HEK293 (cell line): ENCODE measurements around the gene STAT2.

ENCODE experiments used
- CTCF ChIA-PET: fragments of 350-600 bp; formaldehyde crosslinking; extraction: SDS; loops from one replicate; lab custom pipeline; 2021; ENCODE audit warnings: antibody characterized with exemption; lab: Yijun Ruan, JAX
- POLR2A ChIA-PET: fragments of 300-600 bp; formaldehyde crosslinking; extraction: SDS; loops from one replicate; lab custom pipeline; 2020; ENCODE audit warnings: antibody characterized with exemption, inconsistent platforms; lab: Yijun Ruan, JAX
- H3K27ac ChIP-seq: fragments of 200-500 bp; sonication (Bioruptor generic); 2 replicates; pipeline ENCODE4 v1.5.1; 2014; ENCODE audit warnings: low read depth, low read length, control low read depth, inconsistent platforms; ENCODE audit errors: extremely low read depth
- H3K36me3 ChIP-seq, 2 experiments: fragments of 200-500 bp in 1 of 2; sonication (Bioruptor generic) in 1 of 2; 1 replicate in 1 of 2; 2 replicates in 1 of 2; pipeline ENCODE4 v1.5.1; 2014 to 2017; ENCODE audit warnings: inconsistent platforms in 2 of 2, low read length in 2 of 2; ENCODE audit not compliant: control insufficient read depth in 2 of 2, insufficient read depth in 1 of 2
- H3K4me1 ChIP-seq: fragments of 200-500 bp; sonication (Bioruptor generic); 2 replicates; pipeline ENCODE4 v1.5.1; 2014; ENCODE audit warnings: mild to moderate bottlenecking, low read length, inconsistent platforms; ENCODE audit not compliant: control insufficient read depth, insufficient read depth
- H3K4me3 ChIP-seq: 2 replicates; pipeline ENCODE4 v1.5.1; 2011; ENCODE audit warnings: low read depth, mild to moderate bottlenecking, control low read depth, low read length, moderate library complexity
- H3K9me3 ChIP-seq: fragments of 200-500 bp; sonication (Bioruptor generic); 2 replicates; pipeline ENCODE4 v1.5.1; 2014; ENCODE audit warnings: low read depth, low read length, inconsistent platforms; ENCODE audit not compliant: control insufficient read depth, insufficient read depth
- FEZF1 ChIP-seq: fragments of 450-650 bp; formaldehyde crosslinking; IDR thresholded peaks from 2 replicates; pipeline ENCODE4 v1.5.1; 2016; ENCODE audit warnings: missing biosample characterization, missing genetic modification characterization
- IKZF3 ChIP-seq: fragments of 450-650 bp; IDR thresholded peaks from 2 replicates; pipeline ENCODE4 v1.5.0; 2018; ENCODE audit warnings: missing biosample characterization, mild to moderate bottlenecking, missing genetic modification characterization, moderate library complexity
- KLF10 ChIP-seq: fragments of 450-650 bp; IDR thresholded peaks from 2 replicates; pipeline ENCODE4 v1.5.1; 2018; ENCODE audit warnings: missing biosample characterization, mild to moderate bottlenecking, missing genetic modification characterization
- SCRT2 ChIP-seq: fragments of 450-650 bp; formaldehyde crosslinking; IDR thresholded peaks from 2 replicates; pipeline ENCODE4 v1.5.1; 2016; ENCODE audit warnings: missing biosample characterization, missing genetic modification characterization
- ZFHX2 ChIP-seq: fragments of 450-650 bp; formaldehyde crosslinking; conservative IDR thresholded peaks from 2 replicates; pipeline ENCODE4 v1.5.1; 2016; ENCODE audit warnings: missing biosample characterization, missing genetic modification characterization
- ZNF114 ChIP-seq: fragments of 450-650 bp; formaldehyde crosslinking; IDR thresholded peaks from 2 replicates; pipeline ENCODE4 v1.5.0; 2017; ENCODE audit warnings: missing biosample characterization, missing genetic modification characterization
- ZNF121 ChIP-seq: fragments of 450-650 bp; formaldehyde crosslinking; IDR thresholded peaks from 2 replicates; pipeline ENCODE4 v1.5.1; 2016; ENCODE audit warnings: missing biosample characterization, missing genetic modification characterization
- ZNF146 ChIP-seq: fragments of 450-650 bp; formaldehyde crosslinking; IDR thresholded peaks from 2 replicates; pipeline ENCODE4 v1.5.1; 2016; ENCODE audit warnings: missing biosample characterization, missing genetic modification characterization
- ZNF2 ChIP-seq: fragments of 450-650 bp; formaldehyde crosslinking; IDR thresholded peaks from 2 replicates; pipeline ENCODE4 v1.5.1; 2016; ENCODE audit warnings: missing biosample characterization, missing genetic modification characterization
- ZNF311 ChIP-seq: fragments of 450-650 bp; formaldehyde crosslinking; IDR thresholded peaks from 2 replicates; pipeline ENCODE4 v1.5.1; 2017; ENCODE audit warnings: missing biosample characterization, missing genetic modification characterization, borderline replicate concordance
- ZNF354C ChIP-seq: fragments of 450-650 bp; formaldehyde crosslinking; IDR thresholded peaks from 2 replicates; pipeline ENCODE4 v1.5.1; 2016; ENCODE audit warnings: missing biosample characterization, missing genetic modification characterization, low read depth, borderline replicate concordance
- ZNF548 ChIP-seq: fragments of 450-650 bp; formaldehyde crosslinking; IDR thresholded peaks from 2 replicates; pipeline ENCODE4 v1.5.1; 2016; ENCODE audit warnings: missing biosample characterization, missing genetic modification characterization
- ZNF629 ChIP-seq: fragments of 450-650 bp; formaldehyde crosslinking; IDR thresholded peaks from 2 replicates; pipeline ENCODE4 v1.5.1; 2017; ENCODE audit warnings: missing biosample characterization, missing genetic modification characterization
- ZNF76 ChIP-seq: fragments of 450-650 bp; formaldehyde crosslinking; IDR thresholded peaks from 2 replicates; pipeline ENCODE4; 2016; ENCODE audit warnings: low read depth, missing biosample characterization, missing genetic modification characterization, borderline replicate concordance
- ZNF785 ChIP-seq: fragments of 450-650 bp; formaldehyde crosslinking; IDR thresholded peaks from 2 replicates; pipeline ENCODE4 v1.5.1; 2016; ENCODE audit warnings: missing biosample characterization, missing genetic modification characterization
- ZNF843 ChIP-seq: fragments of 450-650 bp; formaldehyde crosslinking; IDR thresholded peaks from 2 replicates; pipeline ENCODE4 v1.5.1; 2016; ENCODE audit warnings: missing biosample characterization, missing genetic modification characterization
- TF ChIP-seq, protein P1 (sequence below): fragments of 450-650 bp; formaldehyde crosslinking; IDR thresholded peaks from 2 replicates; pipeline ENCODE4 v1.5.1; 2016; ENCODE audit warnings: missing biosample characterization, missing genetic modification characterization
- TF ChIP-seq, protein P2 (sequence below): fragments of 450-650 bp; formaldehyde crosslinking; IDR thresholded peaks from 2 replicates; pipeline ENCODE4 v1.5.1; 2016; ENCODE audit warnings: missing biosample characterization, missing genetic modification characterization
- TF ChIP-seq, protein P3 (sequence below): fragments of 450-650 bp; formaldehyde crosslinking; optimal IDR thresholded peaks from 2 replicates; pipeline ENCODE3; 2016; ENCODE audit warnings: missing biosample characterization, mild to moderate bottlenecking, missing genetic modification characterization
- TF ChIP-seq, protein P4 (sequence below): fragments of 450-650 bp; formaldehyde crosslinking; IDR thresholded peaks from 2 replicates; pipeline ENCODE4 v1.5.1; 2016; ENCODE audit warnings: missing biosample characterization, missing genetic modification characterization
- TF ChIP-seq, protein P5 (sequence below): fragments of 450-650 bp; formaldehyde crosslinking; IDR thresholded peaks from 2 replicates; pipeline ENCODE4 v1.5.1; 2017; ENCODE audit warnings: missing biosample characterization, missing genetic modification characterization
- TF ChIP-seq, protein P6 (sequence below): fragments of 450-650 bp; formaldehyde crosslinking; IDR thresholded peaks from 2 replicates; pipeline ENCODE4 v1.5.1; 2017; ENCODE audit warnings: missing biosample characterization, missing genetic modification characterization

STAT2 gene

DNA sequence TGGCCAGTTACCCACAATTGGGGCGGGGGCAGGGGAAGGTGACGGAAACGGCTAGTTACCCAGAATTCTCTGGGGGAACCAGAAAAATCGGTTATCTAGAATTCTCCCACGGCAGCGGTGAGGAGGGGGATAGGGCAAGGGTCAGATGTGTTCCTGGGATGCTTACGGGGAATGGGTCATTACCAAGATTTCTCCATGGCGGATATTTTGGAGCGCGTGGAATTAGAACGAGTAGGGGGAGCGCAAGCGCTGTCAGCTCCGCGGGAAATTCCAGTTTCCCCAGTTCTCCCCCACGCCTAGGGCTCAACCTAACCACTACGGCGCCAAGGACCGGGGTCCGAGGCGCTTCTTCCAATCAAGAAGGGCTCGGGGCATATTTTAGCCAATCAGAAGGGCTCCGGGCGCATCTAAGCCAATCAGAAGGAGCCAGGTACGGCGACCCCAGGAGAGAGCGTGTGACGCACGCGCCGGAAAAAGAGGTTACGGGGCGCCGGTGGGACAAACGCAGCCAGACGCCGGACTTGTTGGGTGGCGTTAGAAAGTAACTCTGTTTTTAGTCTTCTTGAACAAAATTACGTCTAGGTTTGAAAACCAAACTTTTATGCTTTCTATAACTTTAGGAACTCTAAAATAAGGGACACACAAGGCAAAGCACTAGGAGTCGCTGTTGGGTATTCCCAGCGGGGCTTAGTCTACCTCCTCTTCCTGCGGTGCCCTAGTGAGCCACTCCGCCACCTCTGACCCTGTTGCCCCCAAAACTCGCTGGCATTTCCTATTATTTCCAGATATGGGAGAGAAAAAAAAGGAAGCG, 26.0 kb downstream of the STAT2 start, which contains the start of gene PAN2 (continued):
- TF ChIP-seq, protein P1, sequence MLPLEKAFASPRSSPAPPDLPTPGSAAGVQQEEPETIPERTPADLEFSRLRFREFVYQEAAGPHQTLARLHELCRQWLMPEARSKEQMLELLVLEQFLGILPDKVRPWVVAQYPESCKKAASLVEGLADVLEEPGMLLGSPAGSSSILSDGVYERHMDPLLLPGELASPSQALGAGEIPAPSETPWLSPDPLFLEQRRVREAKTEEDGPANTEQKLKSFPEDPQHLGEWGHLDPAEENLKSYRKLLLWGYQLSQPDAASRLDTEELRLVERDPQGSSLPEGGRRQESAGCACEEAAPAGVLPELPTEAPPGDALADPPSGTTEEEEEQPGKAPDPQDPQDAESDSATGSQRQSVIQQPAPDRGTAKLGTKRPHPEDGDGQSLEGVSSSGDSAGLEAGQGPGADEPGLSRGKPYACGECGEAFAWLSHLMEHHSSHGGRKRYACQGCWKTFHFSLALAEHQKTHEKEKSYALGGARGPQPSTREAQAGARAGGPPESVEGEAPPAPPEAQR, result no peak
- TF ChIP-seq ZNF146 (tag by site-specific recombination), result no peak
- TF ChIP-seq ZNF843, result peak; percentile 40; the same call in 1 of the 2 replicates
- no peak; the same call in 1 of the 2 replicates for TF ChIP-seq ZNF2 (tag by site-specific recombination)
- TF ChIP-seq IKZF3, result peak; percentile 88
- TF ChIP-seq ZNF121, result no peak
- TF ChIP-seq ZNF629 (tag by site-specific recombination), result peak; percentile 89
- TF ChIP-seq, protein P2, sequence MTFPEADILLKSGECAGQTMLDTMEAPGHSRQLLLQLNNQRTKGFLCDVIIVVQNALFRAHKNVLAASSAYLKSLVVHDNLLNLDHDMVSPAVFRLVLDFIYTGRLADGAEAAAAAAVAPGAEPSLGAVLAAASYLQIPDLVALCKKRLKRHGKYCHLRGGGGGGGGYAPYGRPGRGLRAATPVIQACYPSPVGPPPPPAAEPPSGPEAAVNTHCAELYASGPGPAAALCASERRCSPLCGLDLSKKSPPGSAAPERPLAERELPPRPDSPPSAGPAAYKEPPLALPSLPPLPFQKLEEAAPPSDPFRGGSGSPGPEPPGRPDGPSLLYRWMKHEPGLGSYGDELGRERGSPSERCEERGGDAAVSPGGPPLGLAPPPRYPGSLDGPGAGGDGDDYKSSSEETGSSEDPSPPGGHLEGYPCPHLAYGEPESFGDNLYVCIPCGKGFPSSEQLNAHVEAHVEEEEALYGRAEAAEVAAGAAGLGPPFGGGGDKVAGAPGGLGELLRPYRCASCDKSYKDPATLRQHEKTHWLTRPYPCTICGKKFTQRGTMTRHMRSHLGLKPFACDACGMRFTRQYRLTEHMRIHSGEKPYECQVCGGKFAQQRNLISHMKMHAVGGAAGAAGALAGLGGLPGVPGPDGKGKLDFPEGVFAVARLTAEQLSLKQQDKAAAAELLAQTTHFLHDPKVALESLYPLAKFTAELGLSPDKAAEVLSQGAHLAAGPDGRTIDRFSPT, result peak; percentile 76
- TF ChIP-seq, protein P3, sequence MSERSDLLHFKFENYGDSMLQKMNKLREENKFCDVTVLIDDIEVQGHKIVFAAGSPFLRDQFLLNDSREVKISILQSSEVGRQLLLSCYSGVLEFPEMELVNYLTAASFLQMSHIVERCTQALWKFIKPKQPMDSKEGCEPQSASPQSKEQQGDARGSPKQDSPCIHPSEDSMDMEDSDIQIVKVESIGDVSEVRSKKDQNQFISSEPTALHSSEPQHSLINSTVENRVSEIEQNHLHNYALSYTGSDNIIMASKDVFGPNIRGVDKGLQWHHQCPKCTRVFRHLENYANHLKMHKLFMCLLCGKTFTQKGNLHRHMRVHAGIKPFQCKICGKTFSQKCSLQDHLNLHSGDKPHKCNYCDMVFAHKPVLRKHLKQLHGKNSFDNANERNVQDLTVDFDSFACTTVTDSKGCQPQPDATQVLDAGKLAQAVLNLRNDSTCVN (tag by site-specific recombination), result peak; percentile 38
- TF ChIP-seq ZNF76, result peak; percentile 96
- TF ChIP-seq, protein P4, sequence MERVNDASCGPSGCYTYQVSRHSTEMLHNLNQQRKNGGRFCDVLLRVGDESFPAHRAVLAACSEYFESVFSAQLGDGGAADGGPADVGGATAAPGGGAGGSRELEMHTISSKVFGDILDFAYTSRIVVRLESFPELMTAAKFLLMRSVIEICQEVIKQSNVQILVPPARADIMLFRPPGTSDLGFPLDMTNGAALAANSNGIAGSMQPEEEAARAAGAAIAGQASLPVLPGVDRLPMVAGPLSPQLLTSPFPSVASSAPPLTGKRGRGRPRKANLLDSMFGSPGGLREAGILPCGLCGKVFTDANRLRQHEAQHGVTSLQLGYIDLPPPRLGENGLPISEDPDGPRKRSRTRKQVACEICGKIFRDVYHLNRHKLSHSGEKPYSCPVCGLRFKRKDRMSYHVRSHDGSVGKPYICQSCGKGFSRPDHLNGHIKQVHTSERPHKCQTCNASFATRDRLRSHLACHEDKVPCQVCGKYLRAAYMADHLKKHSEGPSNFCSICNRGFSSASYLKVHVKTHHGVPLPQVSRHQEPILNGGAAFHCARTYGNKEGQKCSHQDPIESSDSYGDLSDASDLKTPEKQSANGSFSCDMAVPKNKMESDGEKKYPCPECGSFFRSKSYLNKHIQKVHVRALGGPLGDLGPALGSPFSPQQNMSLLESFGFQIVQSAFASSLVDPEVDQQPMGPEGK (tag by site-specific recombination), result peak; percentile 88
- TF ChIP-seq ZNF311 (tag by site-specific recombination), result no peak
- no peak for TF ChIP-seq ZNF548 (tag by site-specific recombination)
- TF ChIP-seq ZNF785, result no peak
- no peak for TF ChIP-seq ZNF114 (tag by site-specific recombination)
- no peak for TF ChIP-seq ZNF354C (tag by site-specific recombination)
- TF ChIP-seq, all 188 proteins: peak for 53

DNA sequence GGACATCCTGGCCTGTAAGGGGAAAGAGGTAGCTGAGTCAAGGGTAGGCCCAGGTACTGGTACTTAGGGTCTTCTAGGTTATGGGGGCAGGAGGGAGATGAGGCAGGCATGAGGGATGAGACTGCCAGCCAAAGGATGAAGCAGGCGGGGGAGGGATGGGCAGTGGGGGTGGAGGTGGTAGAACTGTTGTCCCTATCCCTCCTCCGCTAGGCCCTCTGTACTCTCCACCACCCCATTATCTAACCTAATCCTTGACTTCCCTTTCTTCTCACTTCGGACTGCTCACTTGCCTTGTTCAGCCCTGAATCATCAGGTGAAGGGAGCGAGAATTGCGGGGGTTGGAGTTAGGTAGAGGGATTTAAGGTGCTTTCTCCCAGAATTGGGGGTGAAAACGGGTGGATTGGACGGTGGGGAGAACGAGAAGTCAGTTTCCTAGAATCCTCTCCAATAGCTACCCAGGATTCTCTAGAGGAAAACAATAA, 26.7 kb downstream of the STAT2 start:
- peaks cover 0 to 6% of the 10 kb centered on the region in 2 experiments; a peak in 2 of 3 replicates for H3K36me3 ChIP-seq
- H3K9me3 ChIP-seq, result no peaks in the 10 kb centered on the region
- ChIA-PET CTCF (interaction anchor here (0.6 to 1.4 kb wide), 3 partner anchors 13 to 38 kb away, joined by 4 to 6 read pairs (median 5); no protein-coding TSS in a partner anchor), POLR2A (interaction anchor here (0.6 to 3.4 kb wide), 11 partner anchors 11 to 206 kb away, joined by 3 to 32 read pairs (median 4); partner anchors contain the start of genes CNPY2, ESYT1, SMARCC2 and STAT2)
- peak overlapping the region; percentile 80 for H3K27ac ChIP-seq
- peak overlapping the region; percentile 63 for H3K4me3 ChIP-seq
- peaks cover 5% of the 10 kb centered on the region for H3K4me1 ChIP-seq
- no peak for TF ChIP-seq KLF10 (tag by site-specific recombination)
- TF ChIP-seq FEZF1 (tag by site-specific recombination), result peak; percentile 12; the same call in 1 of the 2 replicates
- TF ChIP-seq, protein P5, sequence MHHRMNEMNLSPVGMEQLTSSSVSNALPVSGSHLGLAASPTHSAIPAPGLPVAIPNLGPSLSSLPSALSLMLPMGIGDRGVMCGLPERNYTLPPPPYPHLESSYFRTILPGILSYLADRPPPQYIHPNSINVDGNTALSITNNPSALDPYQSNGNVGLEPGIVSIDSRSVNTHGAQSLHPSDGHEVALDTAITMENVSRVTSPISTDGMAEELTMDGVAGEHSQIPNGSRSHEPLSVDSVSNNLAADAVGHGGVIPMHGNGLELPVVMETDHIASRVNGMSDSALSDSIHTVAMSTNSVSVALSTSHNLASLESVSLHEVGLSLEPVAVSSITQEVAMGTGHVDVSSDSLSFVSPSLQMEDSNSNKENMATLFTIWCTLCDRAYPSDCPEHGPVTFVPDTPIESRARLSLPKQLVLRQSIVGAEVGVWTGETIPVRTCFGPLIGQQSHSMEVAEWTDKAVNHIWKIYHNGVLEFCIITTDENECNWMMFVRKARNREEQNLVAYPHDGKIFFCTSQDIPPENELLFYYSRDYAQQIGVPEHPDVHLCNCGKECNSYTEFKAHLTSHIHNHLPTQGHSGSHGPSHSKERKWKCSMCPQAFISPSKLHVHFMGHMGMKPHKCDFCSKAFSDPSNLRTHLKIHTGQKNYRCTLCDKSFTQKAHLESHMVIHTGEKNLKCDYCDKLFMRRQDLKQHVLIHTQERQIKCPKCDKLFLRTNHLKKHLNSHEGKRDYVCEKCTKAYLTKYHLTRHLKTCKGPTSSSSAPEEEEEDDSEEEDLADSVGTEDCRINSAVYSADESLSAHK (tag by site-specific recombination), result peak; percentile 6; the same call in 1 of the 2 replicates
- TF ChIP-seq, protein P2, result 0 out of 2 replicates have a peak, but pooled peaks have one; percentile 27
- peak; percentile 61 for TF ChIP-seq SCRT2
- peak; percentile 34; the same call in 1 of the 2 replicates for TF ChIP-seq ZFHX2
- TF ChIP-seq, protein P6, sequence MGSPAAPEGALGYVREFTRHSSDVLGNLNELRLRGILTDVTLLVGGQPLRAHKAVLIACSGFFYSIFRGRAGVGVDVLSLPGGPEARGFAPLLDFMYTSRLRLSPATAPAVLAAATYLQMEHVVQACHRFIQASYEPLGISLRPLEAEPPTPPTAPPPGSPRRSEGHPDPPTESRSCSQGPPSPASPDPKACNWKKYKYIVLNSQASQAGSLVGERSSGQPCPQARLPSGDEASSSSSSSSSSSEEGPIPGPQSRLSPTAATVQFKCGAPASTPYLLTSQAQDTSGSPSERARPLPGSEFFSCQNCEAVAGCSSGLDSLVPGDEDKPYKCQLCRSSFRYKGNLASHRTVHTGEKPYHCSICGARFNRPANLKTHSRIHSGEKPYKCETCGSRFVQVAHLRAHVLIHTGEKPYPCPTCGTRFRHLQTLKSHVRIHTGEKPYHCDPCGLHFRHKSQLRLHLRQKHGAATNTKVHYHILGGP (tag by site-specific recombination), result peak; percentile 83
